Ovary (tissue), 9 donors: ENCODE data around the gene TCF4. TPM values are rescaled to one million over a fixed set of nuclear protein-coding genes. Genes with fewer than 3 reads are reported as not detected.

ENCODE experiments used
- DNase-seq, 5 donors: peaks; one replicate each; pipeline ENCODE4 v3.0.0-alpha.2; 2019 to 2020
- H3K27ac ChIP-seq, 2 donors: fragments of 200-600 bp; one replicate each; pipeline versions ENCODE4 v1.5.1 to v1.8.0; 2019 to 2022
- H3K27me3 ChIP-seq: fragments of 200-600 bp; one replicate; pipeline ENCODE4 v1.8.0; 2022
- H3K36me3 ChIP-seq: fragments of 200-600 bp; sonication (generic); one replicate; pipeline ENCODE4 v1.5.1; 2019
- H3K4me1 ChIP-seq: one replicate; pipeline ENCODE4 v1.8.1; 2013; ENCODE audit warnings: mild to moderate bottlenecking, moderate library complexity; ENCODE audit not compliant: insufficient read depth
- H3K4me3 ChIP-seq: fragments of 200-600 bp; sonication (generic); one replicate; pipeline ENCODE4 v1.5.1; 2017
- H3K9me3 ChIP-seq, 2 donors: fragments of 200-600 bp in 1 of 2; sonication (generic) in 1 of 2; one replicate each; pipeline versions ENCODE4 v1.5.1 to v1.8.1; 2013 to 2019; ENCODE audit warnings: mild to moderate bottlenecking in 1 of 2, moderate library complexity in 1 of 2
- CTCF ChIP-seq, 3 donors: fragments of 450-650 bp in 2 of 3; fragments of 200-600 bp in 1 of 3; IDR thresholded peaks; one replicate each; pipeline versions ENCODE4 v1.5.1 to v1.8.0; 2016 to 2022; ENCODE audit warnings: antibody characterized with exemption in 3 of 3, mild to moderate bottlenecking in 1 of 3
- EP300 ChIP-seq: sonication (generic); formaldehyde crosslinking; IDR thresholded peaks from one replicate; pipeline ENCODE4 v1.6.1; 2017; ENCODE audit warnings: antibody characterized with exemption
- POLR2A ChIP-seq: fragments of 450-650 bp; IDR thresholded peaks from one replicate; pipeline ENCODE4 v1.6.1; 2017; ENCODE audit warnings: antibody characterized with exemption, mild to moderate bottlenecking, moderate library complexity
- WGBS, 3 donors: extraction: QIAGEN DNeasy Blood & Tissue Kit in 1 of 3; methylation state at CpG; one replicate each; pipeline versions ENCODE4 v1.1.5 to v1.1.7; 2013 to 2017; 5-methylcytosine and 5-hydroxymethylcytosine counted together
- intact Hi-C, 4 donors: fragments of 100-400 bp; cut with DNase I; formaldehyde crosslinking; loops; one replicate each; pipeline versions ENCODE4 v1.11.0 to v1.15.1; 2022 to 2023
- polyA plus RNA-seq, 2 donors: library from polyadenylated mRNA; stranded (reverse); fragments of 200-250 nt in 1 of 2; fragments of 350-450 nt in 1 of 2; fragmentation: Illumina TruSeq in 1 of 2; extraction: RNeasy Lipid Tissue Mini Kit (QIAGEN cat#74804) in 1 of 2; gene quantifications; one replicate each; pipeline ENCODE4 v1.2.3, GENCODE V29; 2013 to 2014
- total RNA-seq, 7 donors: library from RNA; depleted of rRNA in 2 of 7; stranded (reverse); fragments of >200 nt in 2 of 7; fragmentation: NEBNext Ultra II Directional in 3 of 7; extraction: Animal tissue kit (Norgen Biotek cat#: 25700) in 3 of 7; gene quantifications; one replicate each; pipeline versions ENCODE4 v1.1.0 to v1.2.4, GENCODE V29; 2016 to 2023
- donor health status: DM: no; HTN: no; CAD: no; lungs with moderate emphysema.
- donor health status: DM: no; HTN: no; CAD: no.
- donor health status: Bipolar disorder and iron deficiency.
- donor health status: DM: yes; HTN: yes; CAD: no.
- donor health status: DM: no; HTN: no; CAD: no.
- donor health status: DM: yes; HTN: yes; CAD: no.

TCF4 gene
- total and polyA plus RNA-seq, 9 donors: 36.5 to 131 (median 112) TPM

DNA sequence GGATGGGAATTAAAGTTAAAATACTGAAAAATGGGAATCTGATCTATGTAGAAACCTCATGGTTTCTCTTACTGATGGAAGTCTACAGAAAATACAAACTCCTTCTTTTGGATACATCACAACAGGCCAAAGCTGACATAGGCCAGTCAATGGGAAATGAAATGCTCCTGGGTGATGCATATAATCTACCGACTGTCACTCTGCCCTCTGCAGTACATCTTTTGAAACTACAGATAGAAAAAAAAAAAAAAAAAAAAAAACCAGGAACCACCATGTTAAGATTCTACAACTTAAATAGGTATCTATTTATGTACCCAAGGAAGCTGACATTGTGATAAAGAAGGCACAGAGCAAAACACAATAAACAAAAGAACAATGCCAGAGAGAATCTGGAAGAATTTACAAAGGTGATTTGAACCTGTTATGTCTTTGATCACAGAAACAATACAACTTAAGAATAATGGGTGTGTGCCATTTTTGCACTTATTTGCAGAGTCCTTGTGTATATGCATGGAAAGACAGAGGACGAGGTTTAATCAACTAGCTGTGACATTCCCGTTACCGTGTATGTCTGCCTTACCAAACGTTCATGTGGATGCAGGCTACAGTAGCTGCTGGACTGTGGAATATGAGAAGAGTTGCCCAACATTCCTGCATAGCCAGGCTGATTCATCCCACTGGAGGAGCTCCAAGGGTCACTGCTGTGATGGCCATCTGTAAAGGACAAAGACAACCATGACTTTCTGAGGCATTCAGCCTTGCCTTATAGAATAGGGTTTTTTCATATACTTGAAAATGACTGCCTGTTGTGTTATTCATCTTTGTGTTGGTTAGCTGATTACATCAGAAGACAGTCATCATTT lies 312.7 kb downstream of the TCF4 start:
- WGBS, 3 donors: 66 to 75% (median 70%) methylated on average over 5 of the region's 5 CpGs
- DNase-seq: no peak
- no peaks in the 10 kb centered on the region for H3K36me3 ChIP-seq
- no peaks in the 10 kb centered on the region for H3K9me3 ChIP-seq
- H3K4me1 ChIP-seq: no peaks in the 10 kb centered on the region
- no peak overlapping the region for H3K4me3 ChIP-seq
- no peaks in the 10 kb centered on the region for H3K27me3 ChIP-seq
- TF ChIP-seq EP300 (no peak), CTCF (IDR thresholded peaks at IDR 0.05) (no peak), POLR2A (no peak)
- intact Hi-C loops: no loop called here
- H3K27ac ChIP-seq: no peak overlapping the region

GRCh38 chr18:55272510-55273243 lies 315.3 kb downstream of the TCF4 start:
- DNase-seq: peak in 1 of 5 donors; percentile 56
- Histone ChIP-seq H3K4me3 (no peak overlapping the region), H3K4me1 (peaks cover 4% of the 10 kb centered on the region), H3K27ac (no peak overlapping the region), H3K36me3 (no peaks in the 10 kb centered on the region), H3K27me3 (no peaks in the 10 kb centered on the region), H3K9me3 (no peaks in the 10 kb centered on the region)
- intact Hi-C loops: loop anchor here in 1 of 4 donors (2.0 kb wide), 1 partner anchor 20 kb away; no protein-coding TSS in a partner anchor
- WGBS, 3 donors: 62 to 67% (median 66%) methylated on average over 7 of the region's 7 CpGs
- no peak for TF ChIP-seq POLR2A
- TF ChIP-seq EP300: no peak
- no peak for TF ChIP-seq CTCF (IDR thresholded peaks at IDR 0.05)

DNA sequence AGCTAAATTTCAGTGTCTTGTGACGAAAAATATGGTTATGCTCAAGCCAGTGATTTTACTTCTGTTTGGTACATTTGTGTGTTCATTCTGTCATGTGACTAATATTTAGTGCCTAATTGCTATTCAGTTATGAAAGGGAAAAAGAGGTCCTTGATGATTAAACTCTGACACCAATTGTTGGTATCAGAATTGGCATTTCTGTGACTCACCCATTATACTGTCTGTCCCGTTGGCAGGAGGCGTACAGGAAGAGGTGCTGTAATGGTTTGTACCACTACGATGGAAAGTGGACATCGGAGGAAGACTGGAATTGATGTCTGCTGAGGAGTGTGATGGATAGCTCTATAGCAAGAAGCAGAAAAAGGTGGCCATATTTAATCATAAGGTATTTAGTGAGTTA lies 318.4 kb downstream of the TCF4 start:
- no peaks in the 10 kb centered on the region for H3K9me3 ChIP-seq
- no peak for TF ChIP-seq POLR2A
- TF ChIP-seq EP300: no peak
- no peak for TF ChIP-seq CTCF (IDR thresholded peaks at IDR 0.05)

DNA sequence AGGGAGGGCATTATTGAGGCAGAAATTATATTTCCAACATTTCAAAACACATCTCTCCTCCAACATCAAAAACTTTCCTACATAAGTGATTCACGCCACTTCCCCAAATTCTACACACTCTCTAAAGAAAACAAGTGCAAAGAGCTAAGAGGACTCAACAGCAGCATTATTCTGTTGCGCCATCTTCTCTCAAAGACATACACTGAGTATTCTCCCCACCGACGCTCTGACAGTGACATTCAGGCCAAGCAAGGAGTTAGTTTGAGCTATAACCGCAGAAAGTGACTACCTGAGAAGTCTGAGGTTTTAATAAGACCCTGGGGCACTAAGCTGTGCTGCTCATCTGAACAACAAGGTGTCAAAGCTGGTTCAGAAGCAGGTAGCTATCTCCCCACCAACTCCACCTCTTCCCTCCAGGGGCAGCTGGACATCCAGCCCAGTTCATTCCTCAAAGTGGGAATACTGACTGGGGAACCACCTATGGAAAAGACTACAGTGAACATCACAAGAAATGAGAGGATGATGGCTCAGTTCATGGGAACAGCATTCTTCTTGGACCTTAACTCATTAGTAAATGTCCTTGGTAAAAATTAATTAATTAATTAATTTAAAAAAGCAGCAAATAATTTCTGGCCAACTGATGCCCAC lies 319.2 kb downstream of the TCF4 start:
- Histone ChIP-seq H3K9me3 (no peaks in the 10 kb centered on the region), H3K4me1 (peaks cover 6% of the 10 kb centered on the region), H3K4me3 (no peak overlapping the region), H3K36me3 (no peaks in the 10 kb centered on the region), H3K27me3 (no peaks in the 10 kb centered on the region), H3K27ac (no peak overlapping the region)
- no peak for TF ChIP-seq EP300
- TF ChIP-seq POLR2A: no peak
- no peak for TF ChIP-seq CTCF (IDR thresholded peaks at IDR 0.05)
- WGBS, 3 donors: 95 to 98% (median 97%) methylated on average over 5 of the region's 5 CpGs
- DNase-seq: no peak
- intact Hi-C loops: no loop called here

More for the DNA sequence above, 318.4 kb downstream of the TCF4 start:
- Histone ChIP-seq H3K27ac (no peak overlapping the region), H3K36me3 (no peaks in the 10 kb centered on the region), H3K4me3 (no peak overlapping the region), H3K27me3 (no peaks in the 10 kb centered on the region), H3K4me1 (peaks cover 6% of the 10 kb centered on the region)
- intact Hi-C loops: no loop called here
- WGBS, 3 donors: 93 to 97% (median 94%) methylated on average over 5 of the region's 5 CpGs
- no peak for DNase-seq
